Neural progenitor cell (in vitro differentiated cells): Measurements from ENCODE around the gene MRPS27. TPM values are rescaled to one million over a fixed set of nuclear protein-coding genes. Genes with fewer than 3 reads are reported as not detected.

Source experiments
- DNase-seq: peaks from one replicate; pipeline ENCODE4 v3.0.0-alpha.2; 2016; ENCODE audit warnings: low spot score
- H2AFZ ChIP-seq: fragments of 200-600 bp; sonication (generic); replicated peaks from 2 replicates; pipeline ENCODE4 v1.6.1; 2016; ENCODE audit warnings: antibody characterized with exemption
- H3F3A ChIP-seq: fragments of 200-600 bp; sonication (generic); 2 replicates; pipeline ENCODE4 v1.6.1; 2016; ENCODE audit warnings: antibody characterized with exemption, low read depth
- H3K27ac ChIP-seq: fragments of 200-600 bp; sonication (generic); 2 replicates; pipeline ENCODE4 v1.5.1; 2016; ENCODE audit warnings: mild to moderate bottlenecking
- H3K27me3 ChIP-seq: fragments of 200-600 bp; sonication (generic); 2 replicates; pipeline ENCODE4 v1.6.1; 2016; ENCODE audit warnings: mild to moderate bottlenecking, moderate library complexity
- H3K36me3 ChIP-seq: fragments of 200-600 bp; sonication (generic); 2 replicates; pipeline ENCODE4 v1.5.1; 2016
- H3K4me1 ChIP-seq: fragments of 200-600 bp; sonication (generic); 2 replicates; pipeline ENCODE4 v1.6.1; 2016; ENCODE audit warnings: mixed run types
- H3K4me2 ChIP-seq: fragments of 200-600 bp; sonication (generic); 2 replicates; pipeline ENCODE4 v1.6.1; 2016
- H3K4me3 ChIP-seq: fragments of 200-600 bp; sonication (generic); 2 replicates; pipeline ENCODE4 v1.5.1; 2016
- H3K79me2 ChIP-seq: fragments of 200-600 bp; sonication (generic); 2 replicates; pipeline ENCODE4 v1.6.1; 2016; ENCODE audit warnings: low read depth
- H3K9ac ChIP-seq: fragments of 200-600 bp; sonication (generic); 2 replicates; pipeline ENCODE4 v1.6.1; 2016
- H3K9me3 ChIP-seq: fragments of 200-600 bp; sonication (generic); 2 replicates; pipeline ENCODE4 v1.5.1; 2016; ENCODE audit warnings: low read depth
- H4K20me1 ChIP-seq: fragments of 200-600 bp; sonication (generic); 2 replicates; pipeline ENCODE4 v1.6.1; 2016; ENCODE audit warnings: low read depth
- H3K27ac Mint-ChIP-seq: 3 replicates; pipeline ENCODE4 v1.8.0; 2021; ENCODE audit warnings: mixed read lengths
- H3K27me3 Mint-ChIP-seq: 2 replicates; pipeline ENCODE4 v1.8.0; 2022; ENCODE audit warnings: low read depth, mild to moderate bottlenecking, inconsistent platforms, moderate library complexity, mixed read lengths; ENCODE audit not compliant: insufficient read depth
- H3K36me3 Mint-ChIP-seq: 3 replicates; pipeline ENCODE4 v1.8.0; 2021; ENCODE audit warnings: mixed read lengths
- H3K4me1 Mint-ChIP-seq: 3 replicates; pipeline ENCODE4 v1.8.0; 2021; ENCODE audit warnings: mixed read lengths
- H3K4me3 Mint-ChIP-seq: 3 replicates; pipeline ENCODE4 v1.8.0; 2021; ENCODE audit warnings: mild to moderate bottlenecking, moderate library complexity, mixed read lengths
- H3K9me3 Mint-ChIP-seq: 3 replicates; pipeline ENCODE4 v1.8.0; 2020; ENCODE audit warnings: mixed read lengths
- EZH2 ChIP-seq: fragments of 200-600 bp; sonication (generic); IDR thresholded peaks from 2 replicates; pipeline ENCODE4 v1.6.1; 2017; ENCODE audit warnings: antibody characterized with exemption, mild to moderate bottlenecking, moderate library complexity
- EZH2phosphoT487 ChIP-seq: fragments of 200-600 bp; sonication (generic); IDR thresholded peaks from 2 replicates; pipeline ENCODE4 v1.6.1; 2017; ENCODE audit warnings: antibody characterized with exemption
- total RNA-seq: library from RNA; depleted of rRNA; stranded (reverse); fragments of >200 nt; gene quantifications from 2 replicates; pipeline ENCODE4 v1.2.3, GENCODE V29; 2015; ENCODE audit warnings: low replicate concordance
- TF ChIP-seq, protein P1 (sequence below): fragments of 200-600 bp; sonication (generic); IDR thresholded peaks from 2 replicates; pipeline ENCODE4 v1.5.1; 2017; ENCODE audit warnings: antibody characterized with exemption, mild to moderate bottlenecking

Gene MRPS27
- total RNA-seq, 1 donor from 2014 or later = 154 TPM

- DNase-seq = no peak
- peaks cover 57% of the 10 kb centered on the region for H3K79me2 ChIP-seq
- Mint-ChIP-seq H3K36me3 (no peaks in the 10 kb centered on the region), H3K4me3 (peak overlapping the region; percentile 47), H3K4me1 (peaks cover 89% of the 10 kb centered on the region), H3K27ac (peak overlapping the region; percentile 94), H3K27me3 (no peaks in the 10 kb centered on the region), H3K9me3 (no peaks in the 10 kb centered on the region)
- no peak overlapping the region for H2AFZ ChIP-seq
- H3K4me3 ChIP-seq = no peak overlapping the region
- no peaks in the 10 kb centered on the region for H3K27me3 ChIP-seq
- H3K9me3 ChIP-seq = no peaks in the 10 kb centered on the region
- H3K9ac ChIP-seq = no peak overlapping the region
- H4K20me1 ChIP-seq = peaks cover 48% of the 10 kb centered on the region
- no peak overlapping the region for H3K27ac ChIP-seq
- peak overlapping the region; percentile 60 for H3K4me2 ChIP-seq
- TF ChIP-seq, protein P1, sequence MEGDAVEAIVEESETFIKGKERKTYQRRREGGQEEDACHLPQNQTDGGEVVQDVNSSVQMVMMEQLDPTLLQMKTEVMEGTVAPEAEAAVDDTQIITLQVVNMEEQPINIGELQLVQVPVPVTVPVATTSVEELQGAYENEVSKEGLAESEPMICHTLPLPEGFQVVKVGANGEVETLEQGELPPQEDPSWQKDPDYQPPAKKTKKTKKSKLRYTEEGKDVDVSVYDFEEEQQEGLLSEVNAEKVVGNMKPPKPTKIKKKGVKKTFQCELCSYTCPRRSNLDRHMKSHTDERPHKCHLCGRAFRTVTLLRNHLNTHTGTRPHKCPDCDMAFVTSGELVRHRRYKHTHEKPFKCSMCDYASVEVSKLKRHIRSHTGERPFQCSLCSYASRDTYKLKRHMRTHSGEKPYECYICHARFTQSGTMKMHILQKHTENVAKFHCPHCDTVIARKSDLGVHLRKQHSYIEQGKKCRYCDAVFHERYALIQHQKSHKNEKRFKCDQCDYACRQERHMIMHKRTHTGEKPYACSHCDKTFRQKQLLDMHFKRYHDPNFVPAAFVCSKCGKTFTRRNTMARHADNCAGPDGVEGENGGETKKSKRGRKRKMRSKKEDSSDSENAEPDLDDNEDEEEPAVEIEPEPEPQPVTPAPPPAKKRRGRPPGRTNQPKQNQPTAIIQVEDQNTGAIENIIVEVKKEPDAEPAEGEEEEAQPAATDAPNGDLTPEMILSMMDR = no peak
- TF ChIP-seq EZH2 = no peak
- TF ChIP-seq EZH2phosphoT487 = no peak
- peaks cover 52% of the 10 kb centered on the region for H3F3A ChIP-seq
- H3K4me1 ChIP-seq = peaks cover 84% of the 10 kb centered on the region
- H3K36me3 ChIP-seq = no peaks in the 10 kb centered on the region
Observed at GRCh38 chr5:72243706-72244105, 76.3 kb downstream of the MRPS27 start.

DNA sequence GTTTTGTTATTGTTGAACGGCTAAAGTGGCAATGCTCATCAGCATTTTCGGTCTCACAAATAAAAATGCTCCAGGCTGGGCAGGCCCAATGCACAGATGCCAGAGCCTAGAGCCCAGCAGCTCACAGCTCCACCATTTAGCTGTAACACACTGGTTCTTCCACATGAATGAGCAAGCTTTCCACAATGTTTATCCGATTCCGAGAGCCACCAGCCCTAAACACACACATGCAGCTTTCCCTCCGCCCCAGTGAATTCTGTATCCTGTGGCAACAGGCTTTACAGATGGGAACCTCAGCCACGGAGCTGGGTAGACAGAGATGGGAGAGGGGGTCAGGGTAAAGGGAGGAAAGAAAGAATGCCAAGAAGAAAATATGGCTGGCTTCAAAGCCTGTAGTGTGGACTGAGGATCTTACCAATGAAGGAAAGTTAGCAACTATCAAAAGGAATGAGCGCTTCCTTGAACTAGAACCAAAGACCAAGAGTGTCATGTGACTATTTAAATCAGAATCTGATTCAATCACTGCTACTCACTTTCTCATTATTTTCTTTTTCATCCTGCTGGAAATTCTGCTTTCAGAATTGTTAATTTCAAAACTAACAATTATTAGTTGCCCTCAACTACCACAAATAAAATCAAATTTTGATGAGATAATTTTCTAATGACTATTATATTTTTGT, 77.1 kb downstream of the MRPS27 start:
- Histone ChIP-seq H3K27me3 (no peaks in the 10 kb centered on the region), H3K27ac (peak overlapping the region; percentile 20), H3K79me2 (peaks cover 52% of the 10 kb centered on the region), H3K4me2 (peak overlapping the region; percentile 60), H2AFZ (no peak overlapping the region), H3K9ac (no peak overlapping the region), H3K4me1 (peaks cover 92% of the 10 kb centered on the region), H3K4me3 (peak overlapping the region; percentile 24), H3F3A (peaks cover 52% of the 10 kb centered on the region), H3K9me3 (no peaks in the 10 kb centered on the region), H3K36me3 (no peaks in the 10 kb centered on the region), H4K20me1 (peaks cover 48% of the 10 kb centered on the region)
- H3K36me3 Mint-ChIP-seq = no peaks in the 10 kb centered on the region
- H3K27me3 Mint-ChIP-seq = no peaks in the 10 kb centered on the region
- no peaks in the 10 kb centered on the region for H3K9me3 Mint-ChIP-seq
- TF ChIP-seq, protein P1 = no peak
- TF ChIP-seq EZH2 (no peak), EZH2phosphoT487 (no peak)
- H3K4me1 Mint-ChIP-seq = peaks cover 88% of the 10 kb centered on the region
- H3K4me3 Mint-ChIP-seq = peak overlapping the region; percentile 70
- peak; percentile 80 for DNase-seq
- H3K27ac Mint-ChIP-seq = peak overlapping the region; percentile 96

DNA sequence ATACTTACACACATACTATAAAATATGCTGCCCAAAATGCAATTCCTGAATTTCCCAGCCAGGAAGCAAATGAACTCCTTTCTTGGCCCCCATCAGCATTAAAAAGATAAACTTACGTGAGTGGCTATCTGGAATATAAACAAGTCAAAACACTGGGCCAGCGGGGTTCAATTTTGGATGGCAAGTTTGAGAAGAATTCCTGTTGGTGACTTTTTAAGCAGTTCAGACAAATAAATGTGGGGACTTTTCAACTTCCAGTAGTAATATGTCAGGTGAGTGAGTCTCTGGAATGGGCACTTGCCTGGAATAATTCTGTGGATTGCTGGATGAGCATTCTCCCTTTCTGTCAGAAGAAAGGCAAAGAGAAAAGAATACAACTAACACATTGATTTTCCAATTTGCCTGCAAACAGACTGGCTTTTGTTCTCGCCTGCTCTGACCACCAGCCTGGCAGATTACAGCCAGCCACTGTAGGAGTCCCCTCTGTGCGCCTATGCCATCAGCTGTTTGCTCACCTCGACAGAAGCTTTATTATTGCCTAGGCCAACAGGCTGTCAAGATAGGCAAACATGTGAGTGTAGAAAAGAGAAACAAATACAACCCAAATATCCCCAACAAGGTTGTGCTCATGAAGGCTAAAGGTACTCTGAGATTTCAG, 78.6 kb downstream of the MRPS27 start:
- no peak overlapping the region for H3K4me3 ChIP-seq
- H3F3A ChIP-seq = peaks cover 52% of the 10 kb centered on the region
- H3K4me1 Mint-ChIP-seq = peaks cover 76% of the 10 kb centered on the region
- DNase-seq = peak; percentile 71
- peaks cover 83% of the 10 kb centered on the region for H3K4me1 ChIP-seq
- H3K27me3 Mint-ChIP-seq = no peaks in the 10 kb centered on the region
- no peaks in the 10 kb centered on the region for H3K27me3 ChIP-seq
- no peaks in the 10 kb centered on the region for H3K36me3 ChIP-seq
- H3K9me3 Mint-ChIP-seq = no peaks in the 10 kb centered on the region
- peaks cover 46% of the 10 kb centered on the region for H3K79me2 ChIP-seq
- peaks cover 7% of the 10 kb centered on the region for H3K36me3 Mint-ChIP-seq
- H3K4me2 ChIP-seq = peak overlapping the region; percentile 66
- no peaks in the 10 kb centered on the region for H3K9me3 ChIP-seq
- H2AFZ ChIP-seq = no peak overlapping the region
- peak overlapping the region; percentile 96 for H3K27ac Mint-ChIP-seq
- peak overlapping the region; percentile 46 for H3K27ac ChIP-seq
- peaks cover 47% of the 10 kb centered on the region for H4K20me1 ChIP-seq
- H3K9ac ChIP-seq = no peak overlapping the region
- H3K4me3 Mint-ChIP-seq = no peak overlapping the region
- TF ChIP-seq EZH2phosphoT487 (no peak), EZH2 (no peak)
- TF ChIP-seq, protein P1 = no peak
